ENCODE data around the gene ITPA. TPM values are rescaled to one million over a fixed set of nuclear protein-coding genes. Genes with fewer than 3 reads are reported as not detected.

ITPA gene
- polyA plus RNA-seq: 64.6 TPM
- long read RNA-seq, donor 1, transcript ITPA-201 (8 exons, 1,185 nt): major isoform, 14 of 21 reads
- long read RNA-seq, donor 1, partial matches to known transcripts: 0 of 21 reads
- long read RNA-seq, donor 1, other reads (novel, unspliced or antisense): 0 of 21 reads
- long read RNA-seq, donor 2, transcript ITPA-201 (8 exons, 1,185 nt): major isoform, 35 of 52 reads
- long read RNA-seq, donor 2, transcript ITPA-207 (2 exons, 670 nt): minor isoform, 11 of 52 reads
- long read RNA-seq, donor 2, partial matches to known transcripts: 0 of 52 reads
- long read RNA-seq, donor 2, other reads (novel, unspliced or antisense): 0 of 52 reads
- long read RNA-seq, donor 3, transcript ITPA-201 (8 exons, 1,185 nt): major isoform, 41 of 68 reads
- long read RNA-seq, donor 3, partial matches to known transcripts: 20 of 68 reads
- long read RNA-seq, donor 3, other reads (novel, unspliced or antisense): 0 of 68 reads
- long read RNA-seq, donor 4, partial matches to known transcripts: 0 of 2 reads
- long read RNA-seq, donor 4, other reads (novel, unspliced or antisense): 0 of 2 reads
- long read RNA-seq, donor 5, transcript ITPA-201 (8 exons, 1,185 nt): major isoform, 19 of 24 reads
- long read RNA-seq, donor 5, transcript ITPA-207 (2 exons, 670 nt): minor isoform, 5 of 24 reads
- long read RNA-seq, donor 5, partial matches to known transcripts: 0 of 24 reads
- long read RNA-seq, donor 5, other reads (novel, unspliced or antisense): 0 of 24 reads
- long read RNA-seq, donor 6, transcript ITPA-207 (2 exons, 670 nt): minor isoform, 6 of 26 reads
- long read RNA-seq, donor 6, transcript ITPA-201 (8 exons, 1,185 nt): major isoform, 17 of 26 reads
- long read RNA-seq, donor 6, partial matches to known transcripts: 0 of 26 reads
- long read RNA-seq, donor 6, other reads (novel, unspliced or antisense): 0 of 26 reads
- long read RNA-seq, donor 7, transcript ITPA-201 (8 exons, 1,185 nt): major isoform, 9 of 11 reads
- long read RNA-seq, donor 7, partial matches to known transcripts: 0 of 11 reads
- long read RNA-seq, donor 7, other reads (novel, unspliced or antisense): 0 of 11 reads
- long read RNA-seq, donor 8, transcript ITPA-207 (2 exons, 670 nt): minor isoform, 7 of 47 reads
- long read RNA-seq, donor 8, transcript ITPA-201 (8 exons, 1,185 nt): major isoform, 30 of 47 reads
- long read RNA-seq, donor 8, partial matches to known transcripts: 6 of 47 reads
- long read RNA-seq, donor 8, other reads (novel, unspliced or antisense): 0 of 47 reads
- long read RNA-seq, donor 9, transcript ITPA-201 (8 exons, 1,185 nt): major isoform, 20 of 31 reads
- long read RNA-seq, donor 9, transcript ITPA-207 (2 exons, 670 nt): minor isoform, 7 of 31 reads
- long read RNA-seq, donor 9, partial matches to known transcripts: 0 of 31 reads
- long read RNA-seq, donor 9, other reads (novel, unspliced or antisense): 0 of 31 reads
- long read RNA-seq, donor 10, transcript ITPA-201 (8 exons, 1,185 nt): major isoform, 30 of 38 reads
- long read RNA-seq, donor 10, transcript ITPA-207 (2 exons, 670 nt): minor isoform, 6 of 38 reads
- long read RNA-seq, donor 10, partial matches to known transcripts: 0 of 38 reads
- long read RNA-seq, donor 10, other reads (novel, unspliced or antisense): 0 of 38 reads
- long read RNA-seq, donor 11, transcript ITPA-207 (2 exons, 670 nt): minor isoform, 7 of 22 reads
- long read RNA-seq, donor 11, transcript ITPA-201 (8 exons, 1,185 nt): major isoform, 15 of 22 reads
- long read RNA-seq, donor 11, partial matches to known transcripts: 0 of 22 reads
- long read RNA-seq, donor 11, other reads (novel, unspliced or antisense): 0 of 22 reads

DNA sequence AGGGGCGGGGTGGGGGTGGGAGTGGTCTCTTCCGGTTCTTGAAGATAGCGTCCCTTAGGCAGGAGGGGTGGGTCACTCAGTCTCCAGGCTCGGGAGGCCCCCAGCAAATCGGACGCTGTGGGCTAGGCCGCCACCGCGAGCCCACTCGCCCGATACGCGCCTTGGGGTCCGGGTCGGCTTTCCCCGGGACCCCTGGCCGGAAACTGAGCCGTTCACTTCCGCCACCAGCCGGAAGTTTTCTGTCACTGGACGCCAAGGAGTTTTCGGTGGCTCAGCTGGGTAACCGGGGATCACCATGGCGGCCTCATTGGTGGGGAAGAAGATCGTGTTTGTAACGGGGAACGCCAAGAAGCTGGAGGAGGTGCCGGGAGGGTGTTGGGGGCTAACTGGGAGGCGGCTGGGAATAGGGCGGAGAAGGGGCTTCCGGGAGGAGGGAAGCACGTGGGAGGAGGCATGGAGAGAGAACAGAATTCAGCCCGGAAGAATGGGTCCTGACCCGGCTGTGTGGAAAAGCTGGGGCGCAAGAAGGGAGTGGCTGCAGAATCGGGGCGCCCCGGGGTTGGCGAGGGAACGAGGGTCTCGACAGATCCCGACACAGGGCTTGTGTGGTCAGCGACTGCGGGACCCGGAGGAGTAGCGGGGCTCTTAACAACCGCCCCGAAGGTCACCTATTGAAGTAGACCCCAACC lies at the start of gene ITPA:
TSS of gene ITPA (plus strand) at position 242 of the 689 bp plus-strand sequence. CDS start at position 296, 54 bp downstream.
- peaks cover 11% of the 10 kb centered on the region for H3K36me3 ChIP-seq (ENCODE audit: control insufficient read depth, insufficient read depth, low read length)
- peak within 1 kb of the TSS; percentile 93 for H3K4me3 ChIP-seq (ENCODE audit: low read length)
- no CpG with 5 or more reads among the region's 48 CpGs for WGBS (ENCODE audit: insufficient coverage, low lambda C conversion rate)
- peak in 1 of 2 donors; percentile 70 for DNase-seq
- no peaks in the 10 kb centered on the region for H3K9me3 ChIP-seq (ENCODE audit: control insufficient read depth, low read depth, low read length)
- H3K4me1 ChIP-seq (ENCODE audit: control insufficient read depth, insufficient read depth, low read length): peaks cover 9% of the 10 kb centered on the region
- H3K27me3 ChIP-seq (ENCODE audit: control insufficient read depth, insufficient read depth, low read length): no peaks in the 10 kb centered on the region
- peak within 1 kb of the TSS; percentile 84 for H3K27ac ChIP-seq (ENCODE audit: low read length)

DNA sequence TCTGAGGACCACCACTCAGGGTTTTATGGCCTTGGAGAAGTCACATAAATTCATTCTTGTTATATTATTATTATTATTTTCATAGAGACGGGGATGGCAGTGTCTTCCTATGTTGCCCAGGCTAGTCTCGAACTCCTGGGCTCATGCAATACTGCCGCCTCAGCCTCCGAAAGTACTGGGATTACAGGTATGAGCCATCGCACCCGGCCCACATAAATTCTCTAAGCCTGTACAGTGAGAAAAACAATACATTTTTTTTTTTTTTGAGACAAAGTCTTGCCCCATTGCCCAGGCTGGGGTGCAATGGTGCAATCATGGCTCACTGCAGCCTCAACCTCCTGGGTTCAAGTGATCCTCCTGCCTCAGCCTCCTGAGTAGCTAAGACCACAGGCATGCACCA lies 48.9 kb upstream of the ITPA start:
- Histone ChIP-seq H3K4me1 (ENCODE audit: control insufficient read depth, insufficient read depth, low read length) (peaks cover 9% of the 10 kb centered on the region), H3K9me3 (ENCODE audit: control insufficient read depth, low read depth, low read length) (peaks cover 1% of the 10 kb centered on the region), H3K36me3 (ENCODE audit: control insufficient read depth, insufficient read depth, low read length) (no peaks in the 10 kb centered on the region), H3K27ac (ENCODE audit: low read length) (no peak overlapping the region), H3K27me3 (ENCODE audit: control insufficient read depth, insufficient read depth, low read length) (no peaks in the 10 kb centered on the region), H3K4me3 (ENCODE audit: low read length) (peak overlapping the region; percentile 91)
- no CpG with 5 or more reads among the region's 6 CpGs for WGBS (ENCODE audit: insufficient coverage, low lambda C conversion rate)
- DNase-seq: no peak

DNA sequence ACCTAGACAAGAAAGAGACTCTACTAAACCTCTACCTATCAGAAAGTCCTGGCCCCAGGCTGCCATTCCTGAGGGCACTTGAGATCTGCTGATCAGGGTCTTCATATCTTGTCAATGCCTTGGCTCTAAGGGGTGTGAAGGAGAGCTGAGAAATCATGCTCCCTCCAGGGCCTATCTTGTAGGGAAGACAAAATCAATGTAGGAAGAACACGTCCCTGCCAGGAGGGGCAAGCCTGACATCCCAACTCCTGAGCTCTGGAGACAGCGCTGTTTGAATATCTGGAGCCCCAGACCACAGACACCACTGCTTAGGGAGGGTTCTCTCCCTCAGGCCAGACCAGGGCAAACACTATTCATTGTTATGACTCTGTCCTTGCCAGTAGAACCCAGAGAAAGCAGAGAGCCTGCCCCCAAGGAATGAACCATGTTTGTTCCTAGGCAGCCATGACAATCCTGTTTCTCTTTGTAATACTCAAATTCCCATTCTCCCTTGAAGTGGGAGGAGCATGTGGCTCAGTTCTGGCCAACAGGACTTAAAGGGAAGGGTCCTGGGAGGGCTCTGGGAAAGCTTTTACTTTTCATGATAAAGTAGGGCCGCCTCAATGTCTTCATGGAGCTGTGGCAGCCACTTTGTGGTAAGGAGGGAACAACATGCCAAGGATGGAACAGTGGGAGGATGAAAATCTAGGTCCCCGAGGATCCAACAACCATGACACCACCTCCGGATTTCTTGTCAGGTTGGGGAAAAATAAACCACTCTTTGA lies 47.8 kb upstream of the ITPA start:
- no peak for DNase-seq
- H3K27ac ChIP-seq (ENCODE audit: low read length): no peak overlapping the region
- no CpG with 5 or more reads among the region's 5 CpGs for WGBS (ENCODE audit: insufficient coverage, low lambda C conversion rate)

DNA sequence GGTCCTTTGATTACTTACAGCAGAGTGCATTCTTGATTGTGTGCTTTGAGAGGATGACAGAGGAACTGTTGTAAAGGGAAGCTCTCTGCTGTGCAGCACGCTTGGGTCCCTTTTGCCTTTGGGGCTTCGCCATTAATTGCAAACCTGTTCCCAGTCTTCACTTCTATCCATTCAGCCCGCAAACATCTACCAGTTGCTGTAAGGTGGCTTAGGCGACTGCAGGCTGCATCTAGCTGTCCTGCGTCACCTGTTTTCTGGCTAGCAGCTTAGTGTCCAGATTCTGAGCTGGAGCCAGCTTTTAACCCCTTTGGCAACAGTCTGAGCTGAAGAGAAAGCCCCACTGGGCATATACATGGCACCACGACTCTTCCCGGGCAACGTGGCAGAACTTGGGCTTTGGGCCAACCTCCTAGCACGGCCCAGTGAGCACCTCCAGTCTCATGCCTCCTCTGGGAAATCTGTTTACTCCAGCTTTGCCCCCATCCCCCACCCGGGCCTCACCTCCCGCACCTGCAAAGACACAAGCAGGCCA lies 47.2 kb upstream of the ITPA start:
- WGBS (ENCODE audit: insufficient coverage, low lambda C conversion rate): 90% methylated on average over 2 of the region's 11 CpGs
- H3K36me3 ChIP-seq (ENCODE audit: control insufficient read depth, insufficient read depth, low read length): no peaks in the 10 kb centered on the region
- H3K27me3 ChIP-seq (ENCODE audit: control insufficient read depth, insufficient read depth, low read length): no peaks in the 10 kb centered on the region
- peaks cover 9% of the 10 kb centered on the region for H3K4me1 ChIP-seq (ENCODE audit: control insufficient read depth, insufficient read depth, low read length)
- H3K9me3 ChIP-seq (ENCODE audit: control insufficient read depth, low read depth, low read length): peaks cover 7% of the 10 kb centered on the region
- H3K4me3 ChIP-seq (ENCODE audit: low read length): no peak overlapping the region
- no peak for DNase-seq
- H3K27ac ChIP-seq (ENCODE audit: low read length): no peak overlapping the region

More for the DNA sequence above, 47.8 kb upstream of the ITPA start:
- Histone ChIP-seq H3K4me3 (ENCODE audit: low read length) (no peak overlapping the region), H3K9me3 (ENCODE audit: control insufficient read depth, low read depth, low read length) (peaks cover 7% of the 10 kb centered on the region), H3K27me3 (ENCODE audit: control insufficient read depth, insufficient read depth, low read length) (no peaks in the 10 kb centered on the region), H3K36me3 (ENCODE audit: control insufficient read depth, insufficient read depth, low read length) (no peaks in the 10 kb centered on the region), H3K4me1 (ENCODE audit: control insufficient read depth, insufficient read depth, low read length) (peaks cover 9% of the 10 kb centered on the region)

DNA sequence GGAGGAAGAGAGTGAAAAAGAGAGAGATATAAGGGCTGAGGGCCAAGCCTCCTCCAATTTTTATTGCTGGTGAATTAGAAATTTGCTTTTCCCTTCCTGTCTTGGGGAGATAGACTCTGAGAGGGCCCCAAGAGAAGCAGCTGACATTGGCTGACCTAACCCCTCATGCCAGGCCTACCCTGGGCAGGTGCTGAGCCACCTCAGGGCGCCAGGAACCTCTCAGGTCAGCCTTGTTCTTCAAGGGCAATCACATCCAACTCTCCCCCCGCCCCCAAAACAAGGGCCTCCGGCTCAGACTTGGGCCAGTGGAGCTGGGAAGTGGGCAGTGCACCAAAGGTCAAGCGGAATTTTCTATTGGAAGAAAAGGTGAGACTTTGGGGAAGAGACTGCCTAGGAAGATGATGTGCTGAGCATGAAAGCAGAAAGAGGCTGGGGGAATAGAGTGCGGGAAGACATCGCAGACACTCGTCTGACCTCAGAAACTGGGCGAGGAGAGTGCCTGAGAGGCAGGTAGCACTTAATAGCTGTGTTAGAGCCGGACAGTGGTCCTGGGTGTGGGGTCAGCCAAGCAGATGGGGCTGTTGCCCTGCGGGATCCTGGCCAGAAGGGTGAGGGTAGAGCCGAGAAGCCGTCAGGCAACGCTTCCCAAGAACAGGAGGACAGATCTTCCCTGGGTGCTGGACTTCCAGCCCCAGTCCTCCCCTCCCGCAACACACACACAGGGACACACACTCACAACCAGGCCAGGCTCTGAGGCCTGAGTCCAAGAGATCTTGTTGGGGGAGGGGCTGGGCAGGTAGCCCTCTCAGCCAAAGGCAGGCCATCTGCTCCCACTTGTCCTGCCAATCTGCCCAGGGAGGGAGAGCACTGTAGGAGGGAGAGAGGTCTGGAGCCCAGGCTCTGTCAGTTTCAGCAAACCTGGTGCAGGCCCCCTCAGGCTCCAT lies 45.9 kb upstream of the ITPA start:
- H3K36me3 ChIP-seq (ENCODE audit: control insufficient read depth, insufficient read depth, low read length): no peaks in the 10 kb centered on the region
- H3K27me3 ChIP-seq (ENCODE audit: control insufficient read depth, insufficient read depth, low read length): no peaks in the 10 kb centered on the region
- H3K4me3 ChIP-seq (ENCODE audit: low read length): no peak overlapping the region
- DNase-seq: no peak
- no peak overlapping the region for H3K27ac ChIP-seq (ENCODE audit: low read length)
- WGBS (ENCODE audit: insufficient coverage, low lambda C conversion rate): 100% methylated on average over 2 of the region's 14 CpGs
- H3K4me1 ChIP-seq (ENCODE audit: control insufficient read depth, insufficient read depth, low read length): peaks cover 7% of the 10 kb centered on the region
- H3K9me3 ChIP-seq (ENCODE audit: control insufficient read depth, low read depth, low read length): peaks cover 7% of the 10 kb centered on the region

DNA sequence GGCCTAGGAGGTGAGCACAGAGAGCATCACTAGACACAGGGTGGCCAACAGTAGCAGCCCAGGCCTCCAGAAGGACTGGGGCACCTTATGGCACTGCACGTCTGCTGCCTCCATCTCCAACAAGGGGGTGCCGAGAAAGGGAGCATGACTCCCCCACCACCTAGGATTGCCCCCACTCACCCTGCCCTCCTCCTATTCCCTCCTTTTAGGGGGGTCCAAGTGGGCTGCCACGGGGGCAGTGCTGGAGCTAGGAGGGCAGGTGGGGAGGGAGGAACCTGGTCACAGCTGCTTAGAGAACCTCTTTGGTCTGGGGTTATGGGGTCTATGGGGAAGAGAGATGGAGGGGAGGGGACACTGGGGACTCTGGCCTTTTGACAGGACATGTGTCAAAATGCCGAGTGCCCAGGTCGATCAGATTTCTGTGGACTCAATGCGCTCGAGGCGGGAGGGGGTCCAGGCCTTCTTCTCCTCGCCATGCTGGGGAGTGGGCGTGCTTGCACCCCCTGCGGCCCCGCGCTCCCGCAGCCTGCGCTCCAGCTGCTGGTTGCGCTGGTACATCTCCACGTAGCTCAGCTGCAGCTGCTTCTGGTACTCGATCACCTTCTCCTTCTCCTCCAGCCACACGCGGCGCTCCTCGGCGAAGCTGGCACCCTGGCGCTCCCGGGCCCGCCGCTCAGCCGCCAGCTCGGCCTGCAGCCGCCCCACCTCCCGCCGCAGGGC lies 45.1 kb upstream of the ITPA start:
- no peak overlapping the region for H3K27ac ChIP-seq (ENCODE audit: low read length)
- peaks cover 7% of the 10 kb centered on the region for H3K9me3 ChIP-seq (ENCODE audit: control insufficient read depth, low read depth, low read length)
- H3K27me3 ChIP-seq (ENCODE audit: control insufficient read depth, insufficient read depth, low read length): no peaks in the 10 kb centered on the region
- H3K4me3 ChIP-seq (ENCODE audit: low read length): no peak overlapping the region
- H3K36me3 ChIP-seq (ENCODE audit: control insufficient read depth, insufficient read depth, low read length): no peaks in the 10 kb centered on the region
- peaks cover 15% of the 10 kb centered on the region for H3K4me1 ChIP-seq (ENCODE audit: control insufficient read depth, insufficient read depth, low read length)
- 80% methylated on average over 1 of the region's 32 CpGs for WGBS (ENCODE audit: insufficient coverage, low lambda C conversion rate)
- DNase-seq: no peak

DNA sequence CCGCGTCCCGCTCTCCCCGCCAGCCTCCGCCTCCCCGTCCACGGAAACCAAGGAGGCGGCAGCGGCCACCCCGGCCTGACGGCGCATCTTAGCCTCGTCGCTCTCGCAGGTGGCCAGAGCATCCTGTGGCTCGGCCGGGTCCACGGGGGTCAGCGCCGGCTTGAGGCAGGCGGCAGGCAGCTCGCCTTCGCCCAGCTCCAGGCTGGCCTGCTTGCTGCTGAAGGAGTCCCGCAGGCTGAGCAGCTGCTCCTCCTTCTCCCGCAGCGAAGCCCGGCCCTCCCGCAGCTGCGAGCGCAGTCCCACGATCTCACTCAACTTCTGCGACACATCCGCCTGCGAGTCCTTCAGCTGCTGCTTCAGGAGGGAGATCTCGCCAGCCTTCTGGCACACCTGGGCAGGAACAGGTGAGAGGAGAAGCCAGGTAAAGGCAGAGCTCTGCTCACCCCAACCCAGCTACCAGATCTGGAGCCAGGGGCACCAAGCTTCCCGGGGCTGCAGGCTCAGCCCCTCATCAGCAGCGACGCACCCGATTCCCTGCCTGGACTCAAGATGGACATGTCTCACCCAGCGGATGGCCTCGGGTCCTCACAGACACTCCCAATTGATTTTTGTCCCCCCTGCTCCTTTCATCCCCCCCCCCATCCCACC lies 44.4 kb upstream of the ITPA start:
- no peak for DNase-seq
- Histone ChIP-seq H3K9me3 (ENCODE audit: control insufficient read depth, low read depth, low read length) (peaks cover 7% of the 10 kb centered on the region), H3K36me3 (ENCODE audit: control insufficient read depth, insufficient read depth, low read length) (no peaks in the 10 kb centered on the region), H3K4me1 (ENCODE audit: control insufficient read depth, insufficient read depth, low read length) (peaks cover 17% of the 10 kb centered on the region), H3K4me3 (ENCODE audit: low read length) (no peak overlapping the region), H3K27me3 (ENCODE audit: control insufficient read depth, insufficient read depth, low read length) (no peaks in the 10 kb centered on the region), H3K27ac (ENCODE audit: low read length) (no peak overlapping the region)
- WGBS (ENCODE audit: insufficient coverage, low lambda C conversion rate): no CpG with 5 or more reads among the region's 41 CpGs

Measured in large intestine (tissue), 12 donors.